GM12872 (cell line): ENCODE data around the gene NGFR.

ENCODE experiments used
- CTCF ChIP-seq: IDR thresholded peaks from 3 replicates; pipeline ENCODE4 v1.5.1; 2011; ENCODE audit warnings: low read depth, mild to moderate bottlenecking, low read length, moderate library complexity; ENCODE audit not compliant: insufficient read depth

The NGFR gene

GRCh38 chr17:49461580-49461979, 33.5 kb upstream of the NGFR start:
- no peak for TF ChIP-seq CTCF

GRCh38 chr17:49464049-49464448, 31.0 kb upstream of the NGFR start:
- no peak for TF ChIP-seq CTCF

- TF ChIP-seq CTCF, result no peak
Measured at GRCh38 chr17:49465331-49465903, 29.7 kb upstream of the NGFR start.

GRCh38 chr17:49466436-49466835, 28.7 kb upstream of the NGFR start:
- no peak for TF ChIP-seq CTCF

- TF ChIP-seq CTCF, result no peak
Measured at GRCh38 chr17:49467175-49467574, 27.9 kb upstream of the NGFR start.

GRCh38 chr17:49468811-49469385, 26.2 kb upstream of the NGFR start:
- no peak for TF ChIP-seq CTCF

GRCh38 chr17:49469831-49470810, 25.0 kb upstream of the NGFR start:
- no peak for TF ChIP-seq CTCF
